Stomach (tissue), 4 donors: Measurements from ENCODE around the gene RNU2-63P.

Source experiments
- EP300 ChIP-seq: sonication (generic); formaldehyde crosslinking; IDR thresholded peaks from one replicate; pipeline ENCODE4 v1.6.1; 2017; ENCODE audit warnings: antibody characterized with exemption
- POLR2A ChIP-seq, 4 donors: fragments of 450-650 bp; IDR thresholded peaks; one replicate each; pipeline ENCODE4 v1.6.1; 2016; ENCODE audit warnings: antibody characterized with exemption in 4 of 4, control low read depth in 2 of 4, mild to moderate bottlenecking in 1 of 4, moderate library complexity in 1 of 4
- TF ChIP-seq, protein P1 (sequence below), 7 experiments: fragments of 450-650 bp in 4 of 7; fragments of 200-600 bp in 3 of 7; sonication (generic) in 3 of 7; IDR thresholded peaks; one replicate each; pipeline ENCODE4 v1.5.1; 2016 to 2019; ENCODE audit warnings: antibody characterized with exemption in 7 of 7, control low read depth in 2 of 7, mild to moderate bottlenecking in 1 of 7

DNA sequence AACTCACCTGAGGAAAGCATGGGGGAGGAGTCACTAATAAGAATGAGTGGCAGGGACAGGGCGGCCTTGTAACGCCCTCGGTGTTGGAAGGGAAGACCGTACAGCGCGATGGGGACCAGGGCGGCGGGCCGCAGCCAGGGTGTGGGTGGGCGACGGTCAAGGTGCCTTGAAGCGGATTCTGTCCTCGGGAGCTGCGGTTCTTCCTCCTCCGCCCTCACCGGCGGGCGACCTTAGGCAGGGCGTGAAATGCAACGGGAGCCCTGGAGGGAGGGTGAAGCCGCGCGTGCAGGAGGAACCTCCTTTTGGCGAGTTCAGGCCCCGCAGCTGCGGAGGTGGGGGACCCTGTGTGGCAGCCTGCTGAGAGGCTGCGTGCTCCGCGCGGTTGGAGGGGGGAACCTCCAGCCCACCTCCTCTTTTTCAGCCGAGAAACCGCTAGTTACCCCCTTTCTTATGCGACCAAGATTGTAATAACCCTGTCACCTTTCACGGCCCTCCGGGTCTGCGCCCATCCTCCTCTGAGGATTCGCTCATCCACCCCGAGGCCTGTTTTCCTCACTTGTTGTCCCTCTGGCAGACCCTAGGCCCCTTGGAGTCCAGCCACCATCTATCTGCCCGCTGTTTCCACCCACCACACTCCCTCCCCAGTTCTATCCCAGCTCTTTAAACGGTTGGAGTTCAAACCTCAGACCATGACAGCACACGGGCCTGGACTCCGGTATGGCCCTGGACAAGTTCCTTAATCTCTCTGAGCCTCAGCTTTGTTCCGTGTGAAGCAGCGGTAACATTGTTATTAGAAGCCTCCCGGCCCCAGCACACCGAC lies 823 bp upstream of the RNU2-63P start:
- TF ChIP-seq, protein P1, sequence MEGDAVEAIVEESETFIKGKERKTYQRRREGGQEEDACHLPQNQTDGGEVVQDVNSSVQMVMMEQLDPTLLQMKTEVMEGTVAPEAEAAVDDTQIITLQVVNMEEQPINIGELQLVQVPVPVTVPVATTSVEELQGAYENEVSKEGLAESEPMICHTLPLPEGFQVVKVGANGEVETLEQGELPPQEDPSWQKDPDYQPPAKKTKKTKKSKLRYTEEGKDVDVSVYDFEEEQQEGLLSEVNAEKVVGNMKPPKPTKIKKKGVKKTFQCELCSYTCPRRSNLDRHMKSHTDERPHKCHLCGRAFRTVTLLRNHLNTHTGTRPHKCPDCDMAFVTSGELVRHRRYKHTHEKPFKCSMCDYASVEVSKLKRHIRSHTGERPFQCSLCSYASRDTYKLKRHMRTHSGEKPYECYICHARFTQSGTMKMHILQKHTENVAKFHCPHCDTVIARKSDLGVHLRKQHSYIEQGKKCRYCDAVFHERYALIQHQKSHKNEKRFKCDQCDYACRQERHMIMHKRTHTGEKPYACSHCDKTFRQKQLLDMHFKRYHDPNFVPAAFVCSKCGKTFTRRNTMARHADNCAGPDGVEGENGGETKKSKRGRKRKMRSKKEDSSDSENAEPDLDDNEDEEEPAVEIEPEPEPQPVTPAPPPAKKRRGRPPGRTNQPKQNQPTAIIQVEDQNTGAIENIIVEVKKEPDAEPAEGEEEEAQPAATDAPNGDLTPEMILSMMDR (IDR thresholded peaks at IDR 0.05), result no peak
- TF ChIP-seq POLR2A (IDR thresholded peaks at IDR 0.05) (no peak), EP300 (no peak)
